Measurements from ENCODE around the gene CREB3L2.
"Not testable (repeated sequence)": the region's sequence is repeated elsewhere in the genome, so short reads cannot be mapped to it uniquely, and the experiment has no call there.

Gene CREB3L2

DNA sequence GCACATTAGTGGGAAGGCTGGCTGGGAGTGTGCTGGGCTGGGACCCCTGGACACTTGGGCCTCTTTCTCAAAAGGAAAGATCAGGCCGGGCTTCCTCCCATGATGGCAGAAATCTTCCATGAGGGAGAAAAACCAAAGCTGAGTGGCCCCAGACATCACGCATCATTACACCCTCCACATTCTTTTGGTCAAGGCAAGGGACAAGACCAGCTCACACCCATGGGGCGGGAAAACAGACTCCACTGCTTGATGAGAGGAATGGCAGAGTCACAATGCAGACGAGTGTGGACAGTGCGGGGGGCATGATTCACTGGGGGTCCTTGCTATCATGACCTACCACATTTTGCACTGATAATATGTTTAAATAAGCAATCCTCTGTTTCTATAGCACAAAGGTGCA, 73.3 kb downstream of the CREB3L2 start:
- DNase-seq: no peak

DNA sequence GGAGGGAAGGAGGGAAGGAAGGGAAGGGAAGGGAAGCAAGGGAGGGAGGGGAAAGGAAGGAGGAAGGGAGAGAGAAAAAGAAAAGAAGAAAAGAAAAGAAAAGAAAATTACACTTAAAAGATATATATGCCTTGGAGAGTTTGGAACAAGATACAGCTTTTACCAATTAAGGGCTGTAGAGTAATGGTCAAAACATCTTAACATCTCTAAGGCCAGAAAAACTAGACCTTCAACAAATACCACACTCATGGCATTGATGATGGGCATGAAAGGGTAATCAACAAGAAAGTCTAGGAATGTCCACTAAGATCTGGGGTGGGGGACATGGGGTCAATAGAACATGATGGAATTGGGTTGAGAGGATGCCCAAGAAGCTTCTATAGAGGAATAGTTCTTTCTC, 74.5 kb downstream of the CREB3L2 start:
- DNase-seq: no peak

DNA sequence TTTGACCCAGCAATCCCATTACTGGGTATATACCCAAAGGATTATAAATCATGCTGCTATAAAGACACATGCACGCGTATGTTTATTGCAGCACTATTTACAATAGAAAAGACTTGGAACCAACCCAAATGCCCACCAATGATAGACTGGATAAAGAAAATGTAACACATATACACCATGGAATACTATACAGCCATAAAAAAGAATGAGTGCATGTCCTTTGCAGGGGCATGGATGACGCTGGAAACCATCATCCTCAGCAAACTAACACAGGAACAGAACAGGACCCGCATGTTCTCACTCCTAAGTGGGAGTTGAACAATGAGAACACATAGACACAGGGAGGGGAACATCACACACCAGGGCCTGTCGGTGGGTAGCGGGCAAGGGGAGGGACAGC, 75.7 kb downstream of the CREB3L2 start:
- not testable (repeated sequence) for DNase-seq

DNA sequence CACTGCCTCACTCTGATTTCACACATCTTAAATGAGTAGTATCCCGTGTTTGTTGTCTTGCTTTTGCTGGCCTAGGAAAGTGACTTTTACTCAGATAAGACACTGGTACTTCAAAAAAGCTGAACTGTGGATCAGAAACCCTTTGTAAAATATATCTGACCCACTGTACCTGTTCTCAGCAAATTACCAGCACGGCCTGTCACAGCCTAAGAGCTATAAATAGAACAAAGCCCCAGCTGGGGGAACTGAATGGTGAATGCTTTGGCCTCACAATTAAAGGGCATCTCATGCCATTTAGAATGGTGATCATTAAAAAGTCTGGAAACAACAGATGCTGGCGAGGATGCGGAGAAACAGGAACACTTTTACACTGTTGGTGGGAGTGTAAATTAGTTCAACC, 76.1 kb downstream of the CREB3L2 start:
- no peak for DNase-seq

DNA sequence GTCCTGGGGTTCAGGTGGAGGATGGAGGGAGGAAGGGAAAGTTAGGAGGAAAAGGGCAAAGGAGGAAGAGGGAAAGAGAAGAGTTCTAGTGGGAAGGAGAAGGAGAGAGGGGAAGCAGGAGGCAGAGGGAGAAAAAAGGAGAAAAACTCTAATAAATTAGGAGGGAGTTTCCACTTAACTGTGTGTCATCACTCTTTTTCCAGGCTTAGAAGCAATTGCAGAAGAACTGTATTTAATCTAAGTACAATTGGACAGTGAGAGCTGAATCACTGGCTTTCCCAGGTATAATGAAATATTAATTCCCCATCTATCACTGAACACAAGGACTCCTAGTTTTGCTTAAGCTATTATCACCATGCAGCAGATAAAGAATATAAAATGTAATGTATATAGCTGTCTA, 76.8 kb downstream of the CREB3L2 start:
- no peak for DNase-seq

DNA sequence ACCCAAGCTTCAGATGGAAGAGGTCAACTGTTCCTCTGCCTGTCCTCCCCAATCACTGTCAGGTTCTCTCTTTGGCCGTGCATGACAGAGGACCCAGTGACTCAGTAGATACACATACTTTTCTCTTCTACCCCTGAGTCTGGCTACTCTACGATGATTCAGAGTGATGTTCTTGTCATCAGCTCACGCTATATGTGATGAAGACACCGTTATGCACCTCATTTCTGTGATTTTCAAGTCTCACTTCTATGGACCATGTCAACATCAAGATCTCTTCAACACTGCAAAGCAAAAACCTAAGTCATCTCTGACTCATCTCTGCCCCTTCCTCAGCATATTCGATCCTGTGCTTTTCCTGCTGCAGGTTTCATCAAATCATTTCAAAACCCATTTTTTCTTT, 78.5 kb downstream of the CREB3L2 start:
- no peak for DNase-seq

DNA sequence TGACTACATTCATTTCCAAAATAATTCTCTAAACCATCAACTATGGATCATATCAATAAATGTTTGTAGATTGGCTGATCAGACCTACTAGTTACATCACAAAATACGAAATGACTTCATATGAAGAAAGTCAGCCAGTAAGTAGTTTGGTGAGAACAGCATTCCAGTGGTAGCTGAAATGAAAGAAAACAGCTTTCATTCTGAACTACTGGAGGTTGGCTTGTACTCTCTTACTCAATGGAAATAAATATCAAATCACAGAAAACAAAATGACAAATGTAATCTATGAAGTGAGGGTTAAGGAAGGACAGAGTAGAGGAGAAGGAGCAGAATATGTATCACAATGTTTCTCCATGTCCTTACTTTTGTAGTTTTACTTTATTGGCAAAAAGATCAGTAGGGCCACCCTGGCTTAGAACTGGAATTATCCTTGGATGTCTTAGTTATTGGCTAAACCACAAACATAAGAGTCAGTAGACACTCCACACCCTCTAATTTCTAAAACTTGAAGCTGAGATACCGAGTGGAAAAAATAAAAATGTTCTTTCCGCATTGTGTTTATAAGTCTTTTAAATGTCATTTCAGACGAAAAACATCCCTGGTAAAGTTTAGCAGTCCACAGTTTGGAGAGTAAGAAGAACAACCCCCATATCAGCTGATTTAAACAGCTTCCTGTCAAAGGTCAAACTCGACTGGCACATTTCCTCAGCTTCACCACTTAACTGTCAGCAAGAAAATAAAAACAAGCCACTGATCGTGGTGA, 81.1 kb downstream of the CREB3L2 start:
- no peak for DNase-seq

DNA sequence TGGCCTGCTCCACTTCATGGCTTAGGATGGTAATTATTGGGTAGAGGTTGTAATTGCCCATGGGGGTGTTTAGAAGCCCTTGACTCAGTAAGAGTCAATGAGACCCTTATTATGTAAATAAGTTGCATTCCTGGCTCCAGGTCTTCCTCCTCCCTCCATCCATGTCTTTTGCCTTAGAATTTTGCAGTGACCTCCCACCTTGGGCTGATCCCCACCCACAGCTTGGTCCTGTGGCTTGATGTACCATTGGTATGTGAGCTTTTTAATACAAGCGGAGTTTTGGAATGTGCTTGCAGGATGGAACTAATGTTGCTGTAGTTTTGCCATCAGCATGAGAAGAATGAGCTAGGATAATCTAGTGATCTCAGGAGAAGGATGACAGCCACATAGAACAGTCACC, 81.9 kb downstream of the CREB3L2 start:
- no peak for DNase-seq

DNA sequence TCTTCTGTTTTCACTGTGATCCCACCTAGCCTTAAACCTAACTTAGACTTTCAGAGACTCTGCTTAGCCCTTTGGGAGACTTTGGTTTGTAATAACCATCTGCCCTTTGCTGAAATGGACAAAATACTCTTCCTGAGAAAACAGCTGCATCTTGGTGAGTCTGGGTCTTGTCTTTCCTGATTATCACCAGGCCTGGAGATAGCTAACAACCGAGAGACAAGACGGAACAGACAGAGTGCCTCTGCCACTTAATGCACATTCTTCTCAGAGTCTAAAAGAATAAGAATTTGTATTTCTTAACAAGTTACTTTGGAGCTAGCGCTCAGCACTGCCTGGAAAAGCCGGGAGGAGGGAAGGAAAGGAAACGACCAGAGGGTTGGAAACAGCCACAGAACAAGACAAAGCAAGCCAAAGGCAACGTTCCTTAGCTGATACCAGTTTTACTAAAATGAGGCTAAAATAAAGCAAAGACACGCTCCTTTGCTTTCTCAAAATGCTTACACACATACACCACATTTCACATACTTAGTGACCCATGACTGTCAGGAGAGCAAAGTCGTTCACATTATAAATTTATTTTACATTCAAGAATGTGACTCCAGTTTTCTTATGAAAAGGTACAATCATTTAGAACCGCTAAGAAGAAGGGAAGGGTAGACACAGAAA, 84.8 kb downstream of the CREB3L2 start:
- DNase-seq: no peak

DNA sequence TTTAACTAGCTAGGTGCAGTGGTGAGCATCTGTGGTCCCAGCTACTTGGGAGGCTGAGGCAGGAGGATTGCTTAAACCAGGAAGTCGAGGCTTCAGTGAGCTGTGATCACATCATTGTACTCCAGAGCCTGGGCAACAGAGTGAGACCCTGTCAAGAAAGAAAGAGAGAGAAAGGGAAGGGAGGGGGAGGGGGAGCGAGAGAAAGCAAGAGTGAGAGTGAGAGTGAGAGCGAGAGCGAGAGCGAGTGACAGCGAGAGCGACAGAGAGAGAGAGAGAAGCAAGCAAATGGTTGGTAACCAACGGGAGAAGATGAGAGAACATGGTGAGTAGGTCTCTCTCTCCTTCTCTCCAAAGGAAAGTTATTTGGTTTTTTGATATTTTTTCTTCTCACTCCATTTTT, 85.3 kb downstream of the CREB3L2 start:
- DNase-seq: no peak

DNA sequence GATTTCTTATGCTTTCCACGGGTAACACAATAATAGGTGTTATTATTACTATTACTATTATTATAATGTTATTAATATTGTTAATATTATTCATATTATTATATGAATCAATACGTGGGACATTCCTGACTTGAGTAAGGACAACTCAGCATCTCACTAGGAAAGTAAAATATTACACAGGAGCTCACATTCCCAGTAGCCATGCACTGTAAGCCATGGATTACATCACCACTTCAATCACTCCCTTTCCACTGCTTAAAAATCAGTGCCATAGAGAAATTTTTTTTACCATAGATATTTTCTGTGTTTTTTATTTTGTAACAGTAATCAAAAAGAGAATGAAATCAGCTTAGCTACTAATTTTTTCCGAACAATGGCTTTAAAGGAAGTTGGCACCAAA, 86.6 kb downstream of the CREB3L2 start:
- DNase-seq: no peak

DNA sequence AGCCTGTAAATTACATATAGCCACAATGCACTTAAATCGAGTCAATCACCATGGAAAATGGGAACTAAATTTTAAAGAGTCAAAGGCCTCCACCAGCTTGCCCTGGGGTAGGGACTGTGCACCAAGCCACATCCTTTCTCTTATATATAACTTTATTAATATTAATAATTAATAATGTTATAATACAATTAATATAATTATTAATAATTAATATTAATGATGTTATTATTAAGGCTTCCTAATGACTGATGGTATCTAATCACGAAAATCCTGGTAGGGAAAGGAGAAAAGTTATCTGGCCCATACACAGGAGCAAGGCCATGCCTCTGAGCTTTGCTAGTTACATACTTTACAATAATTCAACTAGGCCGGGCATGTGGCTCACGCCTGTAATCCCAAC, 87.9 kb downstream of the CREB3L2 start:
- DNase-seq: no peak

DNA sequence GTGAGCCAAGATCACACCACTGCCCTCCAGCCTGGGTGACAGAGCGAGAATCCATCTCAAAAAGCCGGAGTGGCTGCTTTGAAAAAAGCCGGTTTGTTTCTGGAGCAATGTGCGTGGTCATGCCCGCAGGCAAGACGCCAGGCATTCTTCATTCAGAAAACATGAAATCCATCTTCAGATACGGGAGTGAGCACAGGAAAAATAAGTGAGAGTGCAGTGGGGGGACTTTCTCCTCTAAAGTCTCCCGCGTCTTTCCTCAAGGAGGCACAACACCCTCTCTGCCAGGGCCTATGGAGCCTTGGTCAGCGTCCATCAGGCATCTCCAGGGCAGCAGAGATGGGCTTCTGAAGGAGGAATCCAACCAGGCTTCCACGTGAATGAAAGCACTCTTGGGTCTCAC, 92.8 kb downstream of the CREB3L2 start:
- no peak for DNase-seq

DNA sequence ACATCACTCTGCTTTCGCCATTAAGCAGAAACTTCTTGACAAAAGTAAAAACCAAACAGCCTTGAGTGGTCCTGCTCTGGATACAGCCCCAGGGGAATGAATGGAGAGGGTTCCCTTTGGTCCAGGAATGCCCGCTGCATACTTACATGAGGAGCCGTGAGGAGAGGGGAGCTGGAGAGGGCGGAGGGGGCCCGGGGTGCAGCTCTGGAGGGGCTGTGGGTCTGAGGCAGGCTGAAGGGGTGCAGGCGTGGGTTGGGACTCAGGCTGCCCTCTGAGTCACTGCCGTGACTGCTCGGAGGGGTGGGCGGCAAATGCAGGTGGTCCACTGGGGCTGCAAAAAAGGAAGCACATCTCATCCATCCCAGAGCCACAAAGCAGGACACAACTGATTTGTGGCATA, 93.8 kb downstream of the CREB3L2 start:
- no peak for DNase-seq

DNA sequence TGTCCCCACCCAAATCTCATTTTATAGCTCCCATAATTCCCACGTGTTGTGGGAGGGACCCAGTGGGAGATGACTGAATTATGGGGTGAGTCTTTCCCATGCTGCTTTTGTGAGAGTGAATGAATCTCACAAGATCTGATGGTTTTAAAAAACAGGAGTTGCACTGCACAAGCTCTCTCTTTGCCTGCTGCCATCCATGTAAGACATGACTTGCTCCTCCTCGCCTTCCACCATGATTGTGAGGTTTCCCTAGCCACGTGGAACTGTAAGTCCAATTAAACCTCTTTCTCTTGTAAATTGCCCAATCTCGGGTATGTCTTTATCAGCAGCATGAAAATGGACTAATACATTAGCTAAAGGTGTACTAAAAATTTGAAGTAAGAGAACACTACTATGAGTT, 95.2 kb downstream of the CREB3L2 start:
- not testable (repeated sequence) for DNase-seq

DNA sequence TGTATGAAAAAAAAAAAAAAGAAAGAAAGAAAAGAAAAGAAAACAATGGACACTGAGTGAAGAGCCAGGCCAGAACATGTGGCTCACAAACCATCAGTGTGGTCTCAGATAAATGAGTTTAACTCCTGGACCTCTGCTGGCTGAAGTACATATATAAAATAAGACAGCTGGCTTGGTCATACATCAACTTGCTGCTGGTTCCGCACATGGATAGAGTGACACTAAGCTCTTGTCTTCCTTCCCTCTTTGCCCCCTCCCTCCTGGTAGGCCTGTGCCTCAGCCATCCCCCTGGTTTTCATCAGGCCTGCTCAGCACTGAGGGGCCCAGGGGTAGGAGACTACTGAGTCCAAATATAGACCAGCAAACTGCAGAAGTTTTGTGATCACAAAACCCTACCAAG, 97.1 kb downstream of the CREB3L2 start:
- no peak for DNase-seq

DNA sequence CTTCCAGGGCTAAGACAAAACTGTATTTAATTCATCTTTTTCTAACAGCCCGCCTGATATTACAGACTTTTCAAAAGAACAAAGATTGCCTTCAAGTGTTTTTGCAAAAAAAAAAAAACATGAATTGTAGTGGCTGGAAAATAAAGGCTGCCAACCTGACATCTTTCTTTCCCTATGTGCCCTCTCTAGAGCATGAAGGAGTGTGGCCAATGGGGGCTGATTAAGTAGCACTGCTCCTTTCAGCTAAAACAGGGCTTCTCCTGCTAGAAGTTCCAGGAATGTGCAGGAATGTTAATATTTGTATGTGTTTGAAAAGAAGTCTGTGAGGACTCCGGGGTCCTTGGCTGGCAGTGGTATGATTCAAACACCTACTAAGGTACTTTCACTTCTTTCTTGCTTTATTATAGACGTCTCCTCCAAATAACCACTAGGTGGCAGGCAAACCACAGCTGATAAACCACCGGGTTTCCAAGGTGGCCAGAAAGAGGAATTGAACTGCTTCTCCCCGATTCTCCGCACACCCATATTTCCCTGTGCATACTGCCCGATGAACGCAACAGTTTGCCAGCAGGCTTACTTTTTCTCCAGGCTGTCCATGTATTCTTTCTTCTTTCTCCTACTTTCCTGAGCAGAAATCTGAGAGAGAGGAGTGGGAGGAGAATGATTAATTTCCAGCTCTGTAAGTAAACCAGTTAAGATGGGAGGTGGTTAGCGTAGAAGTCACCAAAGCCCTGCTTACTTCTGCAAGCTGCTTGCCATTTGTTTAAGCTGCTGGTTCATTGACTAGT, 98.3 kb downstream of the CREB3L2 start:
- DNase-seq: peak; percentile 67

DNA sequence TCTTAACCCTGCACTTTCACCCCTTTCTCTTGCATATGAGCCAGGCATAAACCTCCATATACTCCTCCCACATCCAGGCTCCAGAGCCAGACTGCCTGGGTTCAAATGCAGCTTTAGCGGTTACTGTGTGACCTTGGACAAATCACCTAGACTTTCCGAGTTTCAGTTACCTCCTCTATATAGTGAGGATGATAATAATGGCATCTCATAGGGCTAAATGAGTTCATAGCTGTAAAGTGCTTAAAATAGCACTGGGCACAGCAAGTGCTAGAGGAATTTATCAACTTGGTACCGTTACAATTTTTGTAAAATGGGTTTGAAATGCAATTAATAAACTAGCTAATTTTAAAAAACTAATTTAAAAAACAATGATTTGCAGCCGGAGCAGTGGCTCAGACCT, 101.7 kb downstream of the CREB3L2 start:
- no peak for DNase-seq

DNA sequence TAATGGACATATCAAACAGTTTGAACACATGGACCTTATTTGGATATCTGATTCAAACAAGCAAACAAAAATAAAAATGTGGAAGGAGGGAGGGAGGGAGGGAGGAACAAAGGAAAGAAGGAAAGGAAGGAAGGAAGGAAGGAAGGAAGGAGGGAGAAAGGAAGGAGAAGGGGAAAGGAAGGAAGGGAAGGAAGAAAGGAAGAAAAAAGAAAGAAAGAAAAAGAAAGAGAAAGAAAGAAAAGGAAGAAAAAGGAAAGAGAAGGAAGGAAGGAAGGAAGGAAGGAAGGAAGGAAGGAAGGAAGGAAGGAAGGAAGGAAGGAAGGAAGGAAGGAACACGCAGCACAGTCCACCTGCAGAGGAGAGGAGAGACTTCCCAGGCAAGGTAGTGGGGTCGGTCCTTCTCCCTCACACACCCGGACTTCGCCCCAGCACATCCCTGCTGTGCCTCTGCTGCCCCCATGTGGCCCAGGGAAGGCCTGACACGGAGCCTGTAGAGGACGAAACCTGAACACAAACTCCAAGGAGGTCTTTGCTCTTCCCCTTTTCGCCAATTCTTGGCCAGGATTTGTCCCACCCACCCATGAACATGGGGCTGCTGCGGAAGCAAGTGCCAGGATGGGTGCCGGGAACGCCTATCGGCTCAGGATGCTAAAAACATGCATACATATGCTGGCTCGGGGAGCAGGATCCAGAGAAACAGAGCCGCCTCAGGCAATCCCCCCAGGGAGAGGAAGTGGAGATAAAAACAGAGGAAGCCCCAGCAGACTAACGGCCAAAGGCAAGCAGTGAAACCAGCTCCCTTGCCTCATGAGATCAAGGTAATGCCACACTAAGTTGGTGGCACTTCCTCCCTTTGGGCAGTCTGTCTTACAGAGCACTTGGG, 102.8 kb downstream of the CREB3L2 start:
- DNase-seq: peak; percentile 62

DNA sequence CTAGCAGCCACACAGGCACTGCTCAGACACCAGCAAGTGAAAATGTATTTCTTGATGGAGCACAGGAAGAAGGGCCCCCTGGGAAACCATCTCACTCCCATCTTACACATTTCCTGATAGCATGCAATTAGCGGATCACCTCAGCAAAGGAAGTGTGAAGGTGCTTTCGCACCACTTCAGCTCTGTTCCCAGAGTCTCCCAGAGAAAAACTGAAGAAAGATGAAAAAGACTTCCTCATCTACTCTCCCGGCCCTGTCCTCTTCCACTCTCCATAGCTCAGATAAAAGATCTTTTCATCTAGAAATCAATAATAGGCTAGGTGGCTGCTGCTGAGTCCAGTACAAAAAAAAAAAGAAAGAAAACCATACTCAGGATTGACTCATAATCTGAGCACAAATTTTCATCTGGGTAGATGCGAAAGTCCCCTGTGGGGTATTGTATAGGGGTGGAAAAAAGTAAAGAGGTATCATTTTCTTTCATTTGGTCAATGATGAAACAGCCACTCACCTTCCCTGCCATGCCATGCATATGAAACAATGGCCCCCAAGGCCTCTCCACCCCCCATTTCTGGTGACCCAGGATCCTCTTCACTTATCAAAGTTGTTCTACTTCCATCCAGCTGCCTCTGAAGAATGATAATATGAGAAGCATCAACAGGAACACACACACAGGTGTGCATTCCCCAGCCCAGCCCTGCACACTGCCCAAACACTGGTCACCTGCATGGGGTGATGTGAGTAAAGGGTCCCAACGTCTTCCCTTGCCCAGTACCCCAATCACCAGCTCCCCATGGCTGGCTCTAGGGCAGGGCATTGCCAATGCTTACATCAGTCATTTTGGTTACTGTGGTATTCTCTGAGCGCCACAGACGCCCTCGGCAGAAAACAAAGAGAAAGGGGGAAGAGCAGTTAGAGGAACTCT, 106.3 kb downstream of the CREB3L2 start:
- no peak for DNase-seq

DNA sequence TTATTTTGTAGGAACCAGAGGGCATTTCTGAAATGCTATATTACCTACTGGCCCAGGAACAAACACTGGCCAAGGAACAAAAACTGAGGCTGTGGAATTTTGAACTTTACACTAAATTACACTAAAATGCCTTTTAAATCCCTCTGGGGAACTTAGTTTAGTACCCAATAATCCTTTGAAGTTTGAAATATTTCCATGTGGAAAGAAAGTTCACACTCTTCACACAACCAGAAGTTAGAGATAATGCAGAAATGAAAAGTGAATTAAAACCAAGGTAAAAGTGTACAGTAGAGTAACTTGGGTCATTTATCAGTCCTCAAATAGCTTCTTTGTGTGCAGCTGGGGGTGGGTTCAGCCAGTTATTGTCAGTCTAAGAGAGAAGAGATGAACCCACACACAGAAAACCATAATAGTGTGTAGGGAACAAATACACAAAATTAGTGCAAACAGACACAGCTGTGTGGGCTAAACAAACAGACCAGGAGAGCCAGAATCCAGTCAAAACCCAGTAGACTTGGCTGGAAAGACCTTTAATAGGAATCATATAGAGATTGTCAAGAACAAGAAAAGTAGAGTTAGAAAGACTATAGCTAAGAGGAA, 108.6 kb downstream of the CREB3L2 start:
- DNase-seq: no peak

Measured in NCI-H2171 treated with DMSO at 0.1 percent for 48 hours (cell line).